Measurements from ENCODE around the gene PHF21B. TPM values are rescaled to one million over a fixed set of nuclear protein-coding genes. Genes with fewer than 3 reads are reported as not detected.

The PHF21B gene
- polyA plus RNA-seq, 1 donor (not counting 4 experiments of a cell fraction or from before 2014, with no cell fraction given), result not detected

DNA sequence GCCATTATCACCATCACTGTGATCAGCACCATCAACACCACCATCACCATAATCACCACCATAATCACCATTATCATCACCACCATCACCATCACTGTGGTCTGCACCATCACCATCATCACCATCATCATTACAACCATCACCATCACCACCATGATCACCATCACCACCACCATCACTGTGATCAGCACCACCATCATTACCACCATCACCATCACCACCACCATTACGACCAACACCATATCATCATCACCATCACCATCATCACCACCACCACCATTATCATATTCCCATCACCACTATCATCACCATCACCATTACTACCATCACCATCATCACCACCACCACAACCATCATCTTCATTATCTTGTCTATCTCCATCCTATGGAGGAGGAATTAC lies 125.2 kb downstream of the PHF21B start:
- no peak overlapping the region for H3K4me3 ChIP-seq (ENCODE audit: control insufficient read depth in 2 of 3, extremely low read depth in 1 of 3, insufficient read depth in 2 of 3, low read depth in 1 of 3, low read length in 3 of 3)
- H3K4me2 ChIP-seq (ENCODE audit: control insufficient read depth, extremely low read depth, insufficient read depth, low read depth, low read length), result no peak overlapping the region
- TF ChIP-seq, protein P1, sequence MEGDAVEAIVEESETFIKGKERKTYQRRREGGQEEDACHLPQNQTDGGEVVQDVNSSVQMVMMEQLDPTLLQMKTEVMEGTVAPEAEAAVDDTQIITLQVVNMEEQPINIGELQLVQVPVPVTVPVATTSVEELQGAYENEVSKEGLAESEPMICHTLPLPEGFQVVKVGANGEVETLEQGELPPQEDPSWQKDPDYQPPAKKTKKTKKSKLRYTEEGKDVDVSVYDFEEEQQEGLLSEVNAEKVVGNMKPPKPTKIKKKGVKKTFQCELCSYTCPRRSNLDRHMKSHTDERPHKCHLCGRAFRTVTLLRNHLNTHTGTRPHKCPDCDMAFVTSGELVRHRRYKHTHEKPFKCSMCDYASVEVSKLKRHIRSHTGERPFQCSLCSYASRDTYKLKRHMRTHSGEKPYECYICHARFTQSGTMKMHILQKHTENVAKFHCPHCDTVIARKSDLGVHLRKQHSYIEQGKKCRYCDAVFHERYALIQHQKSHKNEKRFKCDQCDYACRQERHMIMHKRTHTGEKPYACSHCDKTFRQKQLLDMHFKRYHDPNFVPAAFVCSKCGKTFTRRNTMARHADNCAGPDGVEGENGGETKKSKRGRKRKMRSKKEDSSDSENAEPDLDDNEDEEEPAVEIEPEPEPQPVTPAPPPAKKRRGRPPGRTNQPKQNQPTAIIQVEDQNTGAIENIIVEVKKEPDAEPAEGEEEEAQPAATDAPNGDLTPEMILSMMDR (optimal IDR thresholded peaks at IDR 0.05 in 1 of 3, IDR thresholded peaks at IDR 0.05 in 1 of 3, conservative IDR thresholded peaks at IDR 0.05 in 1 of 3; ENCODE audit: extremely low read depth in 1 of 3, insufficient read depth in 2 of 3, low read length in 3 of 3), result no peak
- TF ChIP-seq EZH2 (IDR thresholded peaks at IDR 0.05; ENCODE audit: low read length), result no peak
- H2AFZ ChIP-seq (ENCODE audit: control insufficient read depth, low read length), result no peak overlapping the region
- peaks cover 3% of the 10 kb centered on the region for H3K9me3 ChIP-seq (ENCODE audit: control insufficient read depth, low read depth, low read length)
- FAIRE-seq (no peak), DNase-seq (ENCODE audit: low read depth, low spot score) (no peak)
- H3K36me3 ChIP-seq (ENCODE audit: control insufficient read depth in 2 of 2, extremely low read depth in 1 of 2, insufficient read depth in 2 of 2, low read length in 2 of 2), result no peaks in the 10 kb centered on the region
- dilution Hi-C loops (cut with MboI; ENCODE audit: extremely low pct_ligation_motif_present, low sequenced_read_pairs), result no loop called here
- H3K4me1 ChIP-seq (ENCODE audit: control insufficient read depth, extremely low read depth, insufficient read depth, low read length), result no peaks in the 10 kb centered on the region
- H3K9ac ChIP-seq (ENCODE audit: control insufficient read depth, extremely low read depth, insufficient read depth, low read length), result no peak overlapping the region
- H3K27ac ChIP-seq (ENCODE audit: control insufficient read depth, insufficient read depth, low read length), result no peak overlapping the region
- H3K79me2 ChIP-seq (ENCODE audit: control insufficient read depth, insufficient read depth, low read length), result no peaks in the 10 kb centered on the region
- H4K20me1 ChIP-seq (ENCODE audit: control insufficient read depth, extremely low read depth, insufficient read depth, low read length), result no peaks in the 10 kb centered on the region
- no peaks in the 10 kb centered on the region for H3K9me1 ChIP-seq (ENCODE audit: control insufficient read depth, extremely low read depth, insufficient read depth, low read length)
- no peaks in the 10 kb centered on the region for H3K27me3 ChIP-seq (ENCODE audit: control insufficient read depth, extremely low read depth, insufficient read depth, low read length)

DNA sequence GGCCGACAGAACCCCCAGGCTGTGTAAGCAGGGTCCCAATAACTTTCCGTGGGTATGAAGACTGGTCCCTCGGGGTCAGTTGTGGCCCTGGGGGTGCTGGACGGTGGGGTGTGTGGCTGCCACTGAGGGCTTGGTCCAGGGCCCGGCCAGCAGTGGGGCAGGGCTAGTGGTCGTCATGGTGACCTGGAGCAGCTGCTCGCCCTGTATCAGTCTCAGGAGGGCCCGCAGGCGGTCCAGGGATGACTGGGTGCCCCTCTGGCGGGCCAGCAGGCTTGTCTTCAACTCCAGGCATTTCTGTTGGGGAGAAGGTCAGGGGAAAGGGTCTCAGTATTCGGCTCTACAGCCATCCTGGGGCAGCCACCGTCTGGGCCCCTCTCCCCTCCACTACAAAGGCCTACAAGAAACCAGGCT lies 126.8 kb downstream of the PHF21B start:
- TF ChIP-seq, protein P1 (optimal IDR thresholded peaks at IDR 0.05 in 1 of 3, IDR thresholded peaks at IDR 0.05 in 1 of 3, conservative IDR thresholded peaks at IDR 0.05 in 1 of 3; ENCODE audit: extremely low read depth in 1 of 3, insufficient read depth in 2 of 3, low read length in 3 of 3), result no peak
- no peak for TF ChIP-seq EZH2 (IDR thresholded peaks at IDR 0.05; ENCODE audit: low read length)
- H3K9me3 ChIP-seq (ENCODE audit: control insufficient read depth, low read depth, low read length), result peaks cover 3% of the 10 kb centered on the region
- dilution Hi-C loops (cut with MboI; ENCODE audit: extremely low pct_ligation_motif_present, low sequenced_read_pairs), result no loop called here
- DNase-seq (ENCODE audit: low read depth, low spot score) (no peak), FAIRE-seq (no peak)
- H3K27ac ChIP-seq (ENCODE audit: control insufficient read depth, insufficient read depth, low read length), result no peak overlapping the region
- no peaks in the 10 kb centered on the region for H3K4me1 ChIP-seq (ENCODE audit: control insufficient read depth, extremely low read depth, insufficient read depth, low read length)
- H3K9ac ChIP-seq (ENCODE audit: control insufficient read depth, extremely low read depth, insufficient read depth, low read length), result no peak overlapping the region
- H3K36me3 ChIP-seq (ENCODE audit: control insufficient read depth in 2 of 2, extremely low read depth in 1 of 2, insufficient read depth in 2 of 2, low read length in 2 of 2), result no peaks in the 10 kb centered on the region
- no peak overlapping the region for H3K4me3 ChIP-seq (ENCODE audit: control insufficient read depth in 2 of 3, extremely low read depth in 1 of 3, insufficient read depth in 2 of 3, low read depth in 1 of 3, low read length in 3 of 3)
- H3K9me1 ChIP-seq (ENCODE audit: control insufficient read depth, extremely low read depth, insufficient read depth, low read length), result no peaks in the 10 kb centered on the region
- no peak overlapping the region for H3K4me2 ChIP-seq (ENCODE audit: control insufficient read depth, extremely low read depth, insufficient read depth, low read depth, low read length)
- H4K20me1 ChIP-seq (ENCODE audit: control insufficient read depth, extremely low read depth, insufficient read depth, low read length), result no peaks in the 10 kb centered on the region
- H2AFZ ChIP-seq (ENCODE audit: control insufficient read depth, low read length), result no peak overlapping the region
- no peaks in the 10 kb centered on the region for H3K27me3 ChIP-seq (ENCODE audit: control insufficient read depth, extremely low read depth, insufficient read depth, low read length)
- no peaks in the 10 kb centered on the region for H3K79me2 ChIP-seq (ENCODE audit: control insufficient read depth, insufficient read depth, low read length)

Data from keratinocyte (primary cell).